T-cell (primary cell): ENCODE data around the gene ARL8A. TPM values are rescaled to one million over a fixed set of nuclear protein-coding genes. Genes with fewer than 3 reads are reported as not detected.
"Not testable (repeated sequence)": the region's sequence is repeated elsewhere in the genome, so short reads cannot be mapped to it uniquely, and the experiment has no call there.

ENCODE experiments used
- ATAC-seq, 4 experiments: fragments of 200-7000 bp in 3 of 4; fragments of 150-1000 bp in 1 of 4; cut with Tn5 transposase; replicated peaks in 1 of 4; 1 replicate in 3 of 4; 2 replicates in 1 of 4; pipeline ENCODE4 v1.10.0; 2021; ENCODE audit warnings: moderate library complexity in 3 of 4, mild to moderate bottlenecking in 2 of 4, moderate number of reproducible peaks in 1 of 4
- CTCF ChIA-PET, 2 donors: fragments of 300-600 bp; sonication (Branson Sonifier 250); formaldehyde crosslinking; loops; one replicate each; lab custom pipeline; 2022; ENCODE audit warnings: antibody characterized with exemption in 2 of 2; lab: Charles Lee
- POLR2A ChIA-PET, 2 donors: fragments of 300-600 bp; sonication (Branson Sonifier 250); formaldehyde crosslinking; loops; one replicate each; lab custom pipeline; 2022; ENCODE audit warnings: antibody characterized with exemption in 2 of 2; lab: Charles Lee
- DNase-seq, 35 experiments: peaks; one replicate each; pipeline versions ENCODE4 v3.0.0 to v3.0.0-alpha.2; 2013 to 2023
- H3K27ac ChIP-seq: one replicate; pipeline ENCODE4 v1.5.1; 2013; ENCODE audit warnings: low read length
- H3K27me3 ChIP-seq, 2 experiments: replicated peaks in 1 of 2; 1 replicate in 1 of 2; 2 replicates in 1 of 2; pipeline versions ENCODE4 v1.6.1 to v1.7.0; 2013; ENCODE audit warnings: low read length in 1 of 2, mixed read lengths in 1 of 2; ENCODE audit not compliant: control insufficient read depth in 2 of 2, insufficient read depth in 2 of 2; ENCODE audit errors: extremely low read depth in 1 of 2
- H3K36me3 ChIP-seq, 2 donors: 1 replicate in 1 of 2; 2 replicates in 1 of 2; pipeline versions ENCODE4 v1.6.1 to v1.7.0; 2013; ENCODE audit warnings: low read length in 1 of 2; ENCODE audit not compliant: control insufficient read depth in 2 of 2, insufficient read depth in 1 of 2; ENCODE audit errors: extremely low read depth in 1 of 2
- H3K4me1 ChIP-seq, 2 experiments: 1 replicate in 1 of 2; 2 replicates in 1 of 2; pipeline versions ENCODE4 v1.6.1 to v1.7.0; 2013; ENCODE audit warnings: low read length in 2 of 2, mixed read lengths in 1 of 2; ENCODE audit not compliant: insufficient read depth in 2 of 2, control insufficient read depth in 1 of 2; ENCODE audit errors: extremely low read depth in 1 of 2
- H3K4me3 ChIP-seq, 2 donors: 1 replicate in 1 of 2; 2 replicates in 1 of 2; pipeline versions ENCODE4 v1.5.1 to v1.7.0; 2013; ENCODE audit warnings: mild to moderate bottlenecking in 2 of 2, low read length in 1 of 2, moderate library complexity in 1 of 2; ENCODE audit not compliant: control insufficient read depth in 1 of 2; ENCODE audit errors: extremely low read depth in 1 of 2
- H3K9me3 ChIP-seq: 2 replicates; pipeline ENCODE4 v1.7.0; 2013
- H3K27ac Mint-ChIP-seq, 2 donors: one replicate each; pipeline ENCODE4 v1.8.0; 2020 to 2021; ENCODE audit warnings: mild to moderate bottlenecking in 2 of 2, mixed read lengths in 2 of 2
- H3K27me3 Mint-ChIP-seq, 2 donors: one replicate each; pipeline ENCODE4 v1.8.0; 2021 to 2022; ENCODE audit warnings: mixed read lengths in 2 of 2
- H3K36me3 Mint-ChIP-seq: one replicate; pipeline ENCODE4 v1.8.0; 2021; ENCODE audit warnings: mixed read lengths
- H3K4me1 Mint-ChIP-seq, 3 donors: one replicate each; pipeline ENCODE4 v1.8.0; 2020 to 2022; ENCODE audit warnings: mixed read lengths in 3 of 3, mild to moderate bottlenecking in 1 of 3
- H3K4me3 Mint-ChIP-seq, 3 donors: one replicate each; pipeline ENCODE4 v1.8.0; 2020 to 2022; ENCODE audit warnings: mild to moderate bottlenecking in 3 of 3, mixed read lengths in 3 of 3, moderate library complexity in 3 of 3
- H3K9me3 Mint-ChIP-seq, 3 donors: one replicate each; pipeline ENCODE4 v1.8.0; 2020 to 2022; ENCODE audit warnings: mixed read lengths in 3 of 3
- WGBS: methylation state at CpG from one replicate; pipeline ENCODE4 v1.1.5; 2013; ENCODE audit warnings: missing lambda C conversion rate; ENCODE audit not compliant: insufficient coverage; 5-methylcytosine and 5-hydroxymethylcytosine counted together
- total RNA-seq, 35 experiments: library from RNA in 6 of 35; stranded (reverse) in 6 of 35; fragments of 120-200 nt in 1 of 35; gene quantifications; one replicate each; pipeline versions ENCODE4 v1.2.1 to v1.2.4 and lab custom pipeline; 2013 to 2026

ARL8A gene
- total RNA-seq, 5 donors from 2014 or later (not counting 1 experiment from before 2014, with no cell fraction given) = 37.8 to 70.2 (median 50.9) TPM

DNA sequence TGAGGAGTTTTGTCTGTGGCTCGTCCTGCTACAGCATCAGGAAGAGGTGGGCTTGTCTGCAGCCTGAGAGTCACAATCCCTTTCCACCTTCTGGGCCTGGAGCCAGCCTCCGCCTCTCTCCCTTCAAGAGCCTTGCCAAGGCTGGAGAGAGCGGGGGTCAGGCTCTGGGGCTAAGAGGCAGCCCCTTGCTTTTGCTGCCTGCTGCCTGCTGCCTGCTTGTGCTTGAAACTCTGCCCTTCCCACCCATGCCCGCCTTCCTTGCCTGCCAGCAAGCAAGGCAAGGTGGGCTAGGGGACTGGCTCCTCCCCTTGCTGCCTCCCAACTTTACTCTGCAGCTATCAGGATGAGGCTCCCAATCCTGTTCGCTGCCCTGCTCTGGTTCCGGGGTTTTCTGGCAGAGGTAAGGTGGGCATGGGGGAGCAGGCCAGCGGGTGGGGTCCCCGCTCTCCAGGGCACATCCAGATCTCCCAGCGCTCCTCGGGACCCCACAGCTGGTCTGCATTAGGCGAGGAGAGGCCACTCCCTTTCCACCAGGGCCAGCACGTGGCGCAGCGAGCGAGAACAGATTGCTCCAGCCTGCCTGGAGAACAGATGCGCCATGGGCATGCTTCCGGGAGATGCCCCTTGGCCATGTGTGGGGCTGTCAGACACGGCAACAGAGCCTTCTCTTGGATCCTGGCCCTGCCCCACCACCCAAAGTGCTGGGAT lies 23.3 kb upstream of the ARL8A start:
- ChIA-PET POLR2A (no interaction called here), CTCF (no interaction called here)
- Histone ChIP-seq H3K27ac (no peak overlapping the region), H3K4me1 (peaks cover 30 to 50% of the 10 kb centered on the region in 2 experiments), H3K36me3 (no peaks in the 10 kb centered on the region), H3K4me3 (no peak overlapping the region), H3K27me3 (peaks cover 0 to 4% of the 10 kb centered on the region in 2 experiments), H3K9me3 (no peaks in the 10 kb centered on the region)
- H3K9me3 Mint-ChIP-seq = no peaks in the 10 kb centered on the region
- H3K27ac Mint-ChIP-seq = no peak overlapping the region
- no peak for ATAC-seq
- no peaks in the 10 kb centered on the region for H3K27me3 Mint-ChIP-seq
- peaks cover 33 to 52% (median 42%) of the 10 kb centered on the region in 3 donors for H3K4me1 Mint-ChIP-seq
- WGBS = 95% methylated on average over 15 of the region's 18 CpGs
- DNase-seq = no peak
- no peak overlapping the region for H3K4me3 Mint-ChIP-seq
- H3K36me3 Mint-ChIP-seq = no peaks in the 10 kb centered on the region

GRCh38 chr1:202167054-202167453 lies 22.5 kb upstream of the ARL8A start:
- H3K4me3 Mint-ChIP-seq, H3K4me3 ChIP-seq, H3K27ac Mint-ChIP-seq, H3K27me3 Mint-ChIP-seq, H3K9me3 ChIP-seq, H3K36me3 ChIP-seq, H3K27ac ChIP-seq, ATAC-seq, H3K9me3 Mint-ChIP-seq, POLR2A ChIA-PET, DNase-seq, H3K27me3 ChIP-seq, CTCF ChIA-PET, H3K36me3 Mint-ChIP-seq: not testable (repeated sequence)
- peaks cover 38 to 58% of the 10 kb centered on the region in 2 experiments for H3K4me1 ChIP-seq
- H3K4me1 Mint-ChIP-seq = peaks cover 41 to 60% (median 50%) of the 10 kb centered on the region in 3 donors
- 100% methylated on average over 5 of the region's 13 CpGs for WGBS

GRCh38 chr1:202165942-202166843 lies 21.7 kb upstream of the ARL8A start:
- H3K27me3 Mint-ChIP-seq = no peaks in the 10 kb centered on the region
- no peaks in the 10 kb centered on the region for H3K9me3 Mint-ChIP-seq
- Histone ChIP-seq H3K4me3 (no peak overlapping the region), H3K27ac (peak overlapping the region; percentile 58), H3K9me3 (no peaks in the 10 kb centered on the region), H3K4me1 (peaks cover 45 to 63% of the 10 kb centered on the region in 2 experiments), H3K27me3 (no peaks in the 10 kb centered on the region), H3K36me3 (no peaks in the 10 kb centered on the region)
- ChIA-PET POLR2A (interaction anchor here in 1 of 2 donors (0.7 kb wide), 1 partner anchor 202 kb away, joined by 3 read pairs; no protein-coding TSS in a partner anchor), CTCF (interaction anchor here (0.7 to 2.3 kb wide), 3 partner anchors 11 to 178 kb away, joined by 3 to 8 read pairs (median 5); no protein-coding TSS in a partner anchor)
- no peaks in the 10 kb centered on the region for H3K36me3 Mint-ChIP-seq
- H3K27ac Mint-ChIP-seq = peak overlapping the region in 1 of 2 donors; percentile 34
- peak overlapping the region in 1 of 3 donors; percentile 92 for H3K4me3 Mint-ChIP-seq
- no peak for DNase-seq
- no peak for ATAC-seq
- peaks cover 48 to 69% (median 58%) of the 10 kb centered on the region in 3 donors for H3K4me1 Mint-ChIP-seq
- 81% methylated on average over 7 of the region's 9 CpGs for WGBS

DNA sequence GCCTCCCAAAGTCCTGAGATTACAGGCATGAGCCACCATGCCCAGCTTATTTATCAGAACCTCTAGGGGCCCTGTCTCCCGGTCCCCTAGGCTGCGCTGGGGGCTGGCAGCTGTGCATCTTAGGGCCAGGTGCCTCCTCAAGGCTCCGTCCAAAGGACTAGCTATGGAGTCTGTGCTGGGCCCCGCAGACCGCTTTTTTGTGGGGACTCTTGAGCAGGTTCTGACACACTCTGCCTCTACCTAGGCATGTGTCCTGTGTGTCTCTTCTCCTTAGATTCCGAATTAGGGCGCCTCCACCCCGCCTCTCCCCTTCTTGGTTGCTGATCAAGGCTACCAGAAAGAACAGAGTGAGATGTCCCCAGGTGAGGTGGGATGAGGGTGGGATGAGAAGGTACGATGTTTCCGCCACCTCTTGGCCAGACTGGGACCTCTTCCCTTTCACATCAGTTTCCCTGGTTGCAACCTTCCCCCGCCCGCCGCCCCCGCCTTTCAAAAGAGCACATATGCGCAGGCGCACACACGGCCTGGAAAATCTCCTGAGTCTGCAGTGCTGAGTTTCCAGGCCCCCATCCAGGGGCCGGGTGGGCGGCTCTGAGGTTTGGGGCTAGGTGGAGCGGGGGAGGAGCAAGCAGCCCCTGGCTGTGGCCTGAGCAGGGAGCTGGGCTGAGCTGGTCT lies 20.9 kb upstream of the ARL8A start:
- Histone ChIP-seq H3K4me3 (peak overlapping the region; percentile 1 to 45), H3K27ac (peak overlapping the region; percentile 58)

DNA sequence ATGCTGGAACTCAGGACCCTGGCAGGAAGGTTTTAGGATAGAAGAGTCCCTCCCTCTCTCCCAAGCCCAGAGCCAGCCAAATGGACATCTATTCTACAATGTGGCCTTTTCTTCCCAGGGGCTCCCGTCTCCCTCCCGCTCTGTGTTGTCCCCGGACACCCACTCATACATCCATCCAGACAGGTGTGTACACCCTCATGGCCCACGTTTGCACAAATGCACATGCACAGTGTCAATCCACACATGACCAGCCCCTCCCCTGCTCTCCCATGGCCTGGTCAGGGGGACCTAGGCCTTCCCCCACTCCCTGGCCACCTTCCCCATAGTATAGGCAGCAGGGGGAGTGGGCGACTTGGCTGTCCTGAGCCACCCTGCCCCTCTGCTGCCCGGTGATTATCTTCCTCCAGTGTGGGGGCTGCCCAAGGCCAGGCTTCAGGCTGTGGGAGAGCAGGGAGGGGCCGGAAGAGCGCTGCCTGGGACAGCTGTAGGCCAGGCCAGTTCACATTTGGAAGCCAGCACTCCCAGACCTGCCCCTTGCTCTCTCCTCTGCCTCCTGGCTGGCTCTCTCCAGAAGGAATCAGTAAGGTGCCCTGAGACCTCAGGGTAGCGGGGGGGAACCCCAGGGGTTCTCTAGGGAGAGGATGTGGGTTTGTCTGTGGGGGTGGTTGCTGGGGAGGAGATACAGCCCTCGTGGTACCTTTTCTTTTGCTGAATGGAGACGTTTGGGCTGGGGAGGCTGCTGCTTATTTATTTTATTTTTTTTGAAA lies 19.9 kb upstream of the ARL8A start:
- Histone ChIP-seq H3K36me3 (no peaks in the 10 kb centered on the region), H3K27ac (peak overlapping the region; percentile 58), H3K4me3 (peak overlapping the region; percentile 2 to 19), H3K4me1 (peaks cover 51 to 74% of the 10 kb centered on the region in 2 experiments), H3K27me3 (no peaks in the 10 kb centered on the region), H3K9me3 (no peaks in the 10 kb centered on the region)
- CTCF ChIA-PET = interaction anchor here in 1 of 2 donors (1.8 to 2.3 kb wide), 2 partner anchors 9 to 10 kb away, joined by 5 to 9 read pairs; no protein-coding TSS in a partner anchor
- Mint-ChIP-seq H3K27ac (peak overlapping the region; percentile 64 to 76), H3K9me3 (no peaks in the 10 kb centered on the region), H3K4me3 (peak overlapping the region; percentile 43 to 92 (median 47)), H3K27me3 (no peaks in the 10 kb centered on the region), H3K4me1 (peaks cover 64 to 75% (median 65%) of the 10 kb centered on the region in 3 donors), H3K36me3 (no peaks in the 10 kb centered on the region)
- ATAC-seq = peak; percentile 75 to 90 (median 80)
- 43% methylated on average over 7 of the region's 11 CpGs for WGBS
- peak; percentile 52 to 89 (median 80) for DNase-seq
- POLR2A ChIA-PET = no interaction called here

More for the DNA sequence above, 20.9 kb upstream of the ARL8A start:
- H3K27me3 ChIP-seq = no peaks in the 10 kb centered on the region
- no peak for ATAC-seq
- H3K9me3 ChIP-seq = no peaks in the 10 kb centered on the region
- H3K4me1 Mint-ChIP-seq = peaks cover 56 to 70% (median 60%) of the 10 kb centered on the region in 3 donors
- no peaks in the 10 kb centered on the region for H3K36me3 Mint-ChIP-seq
- no peaks in the 10 kb centered on the region for H3K36me3 ChIP-seq
- no peaks in the 10 kb centered on the region for H3K27me3 Mint-ChIP-seq
- ChIA-PET CTCF (interaction anchor here (0.7 to 2.3 kb wide), 3 partner anchors 10 to 179 kb away, joined by 3 to 8 read pairs (median 5); no protein-coding TSS in a partner anchor), POLR2A (interaction anchor here in 1 of 2 donors (0.7 kb wide), 1 partner anchor 201 kb away, joined by 3 read pairs; no protein-coding TSS in a partner anchor)
- DNase-seq = peak in 1 of 35 experiments; percentile 40
- no peaks in the 10 kb centered on the region for H3K9me3 Mint-ChIP-seq
- peak overlapping the region; percentile 64 to 76 for H3K27ac Mint-ChIP-seq
- 30% methylated on average over 7 of the region's 20 CpGs for WGBS
- H3K4me1 ChIP-seq = peaks cover 51 to 64% of the 10 kb centered on the region in 2 experiments
- H3K4me3 Mint-ChIP-seq = peak overlapping the region; percentile 43 to 92 (median 47)
